GM18499 (cell line): ENCODE measurements around the gene PITPNC1.
A peak's percentile ranks its signal among the peaks of the same experiment; 100 is the strongest.
"Not testable (repeated sequence)": the region's sequence is repeated elsewhere in the genome, so short reads cannot be mapped to it uniquely, and the experiment has no call there.

ENCODE experiments used
- ATAC-seq: cut with Tn5 transposase; IDR thresholded peaks from one replicate; pipeline ENCODE4 v1.9.1; 2021; ENCODE audit warnings: moderate number of reproducible peaks; ENCODE audit not compliant: insufficient read depth, unreplicated experiment

The PITPNC1 gene

DNA sequence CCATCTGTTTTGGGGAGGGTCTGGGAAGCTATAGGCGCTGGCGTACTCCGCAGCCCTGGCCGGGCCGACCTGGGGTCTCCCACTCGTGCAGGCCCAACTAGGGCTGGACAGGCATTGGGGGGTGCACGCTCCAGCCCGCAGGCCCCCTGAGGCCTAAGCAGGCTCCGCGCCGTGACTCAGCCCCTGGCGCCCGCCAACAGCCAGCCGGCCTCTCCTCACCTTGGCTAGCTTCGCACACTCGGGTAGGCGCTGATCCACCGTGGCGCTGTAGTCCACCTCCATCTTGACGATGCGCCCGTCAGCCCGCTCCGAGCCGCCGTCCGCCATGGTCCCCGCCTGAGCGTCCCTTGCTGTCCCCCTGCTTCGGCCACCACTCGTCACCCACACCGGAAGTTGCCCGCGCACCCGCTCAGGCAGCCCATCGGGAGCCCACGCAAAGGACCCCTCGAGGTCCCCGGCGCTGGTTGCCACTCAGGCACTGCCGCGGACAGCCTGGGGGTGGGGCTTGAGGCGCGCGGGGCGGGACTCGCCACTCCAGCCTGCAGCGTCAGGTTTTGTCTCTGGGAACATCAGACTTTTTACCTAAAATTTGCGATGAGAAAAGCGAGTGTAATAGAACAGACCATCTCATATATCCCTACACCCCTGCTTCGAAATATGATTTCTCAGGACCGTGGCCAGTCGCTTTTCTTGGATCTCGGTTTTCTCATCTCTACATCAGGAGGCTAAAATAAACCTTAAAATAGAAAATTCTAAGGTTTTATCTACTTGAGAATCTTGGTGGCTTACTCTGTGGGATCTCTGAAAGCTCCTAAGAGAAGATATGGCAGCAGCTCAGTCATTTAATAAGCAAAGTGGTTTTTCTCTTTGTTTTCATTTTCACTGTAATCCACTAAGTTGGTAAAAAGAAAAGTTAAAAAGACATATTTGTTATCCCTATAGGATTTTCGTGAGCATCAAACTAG is 10.6 kb upstream of the PITPNC1 start, which contains the start of gene PSMD12:
Gene PSMD12, minus strand, starts transcription at position 385 of the 965 bp plus-strand sequence. Its CDS starts 58 bp downstream, at position 327.
- ATAC-seq, result peak; percentile 67

DNA sequence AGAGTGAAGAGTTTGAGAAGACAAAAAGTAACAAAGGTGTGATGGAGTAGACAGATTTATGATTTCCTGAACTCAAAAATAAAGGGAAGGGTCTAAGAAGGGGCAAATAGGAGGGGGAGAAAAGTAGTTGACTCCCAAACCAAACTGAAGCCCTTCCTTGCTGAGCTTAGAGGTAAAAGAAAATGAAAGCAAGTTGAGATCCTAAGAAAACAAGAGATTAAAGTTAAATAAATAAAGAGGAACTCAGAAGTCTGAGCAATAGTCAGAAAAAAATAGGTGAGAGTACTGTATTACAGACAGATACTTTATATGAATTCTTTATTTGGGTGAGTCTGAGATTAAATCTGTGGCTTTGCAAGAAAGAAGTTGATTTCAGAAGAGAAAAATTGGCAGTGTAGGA is 7.4 kb upstream of the PITPNC1 start:
- no peak for ATAC-seq

DNA sequence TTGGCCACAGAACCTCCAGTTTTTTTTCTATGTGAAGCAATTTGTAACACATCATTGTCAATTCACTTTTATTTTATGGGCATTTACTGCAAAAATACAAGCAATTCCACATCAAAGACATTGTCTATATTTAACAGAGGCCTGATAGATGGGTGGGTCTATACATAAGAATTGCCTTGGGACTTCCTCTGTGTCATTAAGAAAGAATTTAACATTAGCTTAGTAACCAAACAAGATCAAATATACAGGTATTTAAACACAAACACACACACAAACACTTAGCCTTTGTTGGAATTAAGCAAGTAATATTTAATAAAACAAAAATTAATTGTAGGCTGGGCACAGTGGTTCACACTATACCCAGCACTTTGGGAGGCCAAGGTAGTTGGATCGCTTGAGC is 4.3 kb upstream of the PITPNC1 start:
- ATAC-seq, result no peak

DNA sequence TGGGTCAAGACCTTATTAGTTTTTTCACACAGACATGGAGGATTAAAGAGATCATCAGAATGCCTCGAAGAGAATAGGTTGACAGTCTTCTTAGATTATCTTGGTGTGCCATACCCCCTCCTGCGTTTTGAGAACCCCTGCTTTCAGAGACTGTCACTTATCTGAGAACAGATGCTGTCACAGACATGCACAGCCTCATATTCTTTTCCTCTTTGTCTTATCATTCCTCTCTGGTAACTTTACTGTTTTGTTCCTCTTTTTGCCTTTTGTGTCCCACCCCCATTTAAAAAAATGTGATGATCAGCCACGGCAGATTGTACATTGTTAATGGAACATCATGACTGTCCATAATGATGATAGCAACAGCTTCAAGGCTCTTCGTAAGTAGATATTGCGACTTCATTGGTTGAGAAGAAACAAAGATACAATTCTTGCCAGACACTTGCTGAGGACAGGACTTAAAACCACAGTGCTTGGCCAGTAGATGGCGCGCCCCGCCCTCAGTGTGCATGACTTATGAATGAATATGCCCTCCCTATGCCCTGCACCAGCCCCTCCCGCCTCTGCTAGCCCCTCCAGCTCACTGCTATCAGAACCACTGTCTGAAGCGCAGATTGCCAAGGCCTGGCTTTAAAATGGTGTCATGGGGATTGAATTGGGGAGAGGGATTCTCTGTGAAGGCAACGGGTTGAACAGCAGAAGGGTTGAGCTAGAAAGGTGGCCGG is 2.6 kb upstream of the PITPNC1 start:
- ATAC-seq, result no peak

- no peak for ATAC-seq
Measured at GRCh38 chr17:67375054-67375427, 2.0 kb upstream of the PITPNC1 start.

GRCh38 chr17:67375716-67376115 is 1.4 kb upstream of the PITPNC1 start:
- ATAC-seq, result no peak

DNA sequence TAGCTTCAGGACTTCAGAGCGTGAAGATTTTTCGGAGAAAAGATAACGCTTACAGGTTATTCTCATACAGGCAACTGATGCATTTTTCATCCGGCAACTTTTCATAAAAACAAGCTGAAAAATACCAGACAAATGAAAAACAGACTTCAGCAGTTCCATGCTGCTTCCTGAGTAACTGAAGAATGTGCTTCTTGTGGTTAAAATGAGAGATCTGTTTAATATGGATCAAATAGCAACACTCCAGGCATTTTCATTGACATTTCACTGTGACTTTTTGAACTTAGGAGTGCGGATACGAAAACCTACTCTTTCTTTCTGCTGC is 705 bp upstream of the PITPNC1 start:
- no peak for ATAC-seq

DNA sequence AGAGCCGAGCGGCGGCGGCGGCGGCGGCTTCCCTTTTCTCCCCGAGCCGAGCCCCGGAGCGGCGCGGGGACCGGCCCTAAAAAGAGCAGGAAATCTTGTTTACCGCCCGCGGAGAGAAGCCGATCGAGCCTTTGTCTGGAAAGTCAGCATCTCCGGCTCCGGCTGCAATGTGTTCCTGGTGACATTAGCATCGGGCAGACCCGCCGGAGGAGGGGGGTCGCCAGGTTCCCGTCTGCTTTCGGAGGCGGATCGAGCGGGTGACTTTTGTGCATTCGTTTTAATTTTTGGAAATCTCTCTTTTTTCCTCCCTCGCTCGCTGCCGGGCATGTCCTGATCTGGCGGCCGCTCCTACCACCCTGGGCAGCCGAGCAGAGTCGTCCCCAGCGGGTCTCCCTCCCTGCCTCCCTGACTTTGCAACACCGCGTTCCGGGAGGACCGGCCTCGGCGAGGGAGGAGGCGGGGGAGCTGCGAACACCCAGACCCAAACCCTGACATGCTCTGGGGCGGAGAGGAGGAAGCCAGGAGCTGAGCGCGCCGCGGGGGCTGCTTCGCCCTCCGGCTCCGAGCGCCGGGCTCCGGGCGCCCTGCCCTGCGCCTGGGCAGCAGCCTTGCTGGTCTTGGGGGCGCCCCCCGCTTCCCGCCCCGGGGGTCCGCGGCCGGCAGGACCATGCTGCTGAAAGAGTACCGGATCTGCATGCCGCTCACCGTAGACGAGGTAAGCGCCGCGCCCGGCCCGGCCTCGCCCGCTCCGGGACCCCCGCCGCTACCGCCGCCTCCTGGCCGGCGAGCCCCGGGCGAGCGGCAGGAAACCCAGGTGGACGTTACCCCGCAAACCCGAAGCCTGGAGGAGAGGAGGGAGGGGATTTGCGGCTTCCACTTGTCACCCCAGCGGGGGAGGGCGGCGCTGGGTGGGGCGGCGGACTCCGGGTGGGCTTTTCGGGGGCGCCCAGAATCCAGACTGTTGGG is 690 bp downstream of the PITPNC1 start:
- ATAC-seq, result peak; percentile 9

GRCh38 chr17:67378454-67379250 is 1.6 kb downstream of the PITPNC1 start:
- no peak for ATAC-seq

GRCh38 chr17:67379251-67379630 is 2.2 kb downstream of the PITPNC1 start:
- no peak for ATAC-seq

GRCh38 chr17:67381929-67382257 is 4.8 kb downstream of the PITPNC1 start:
- ATAC-seq, result no peak

DNA sequence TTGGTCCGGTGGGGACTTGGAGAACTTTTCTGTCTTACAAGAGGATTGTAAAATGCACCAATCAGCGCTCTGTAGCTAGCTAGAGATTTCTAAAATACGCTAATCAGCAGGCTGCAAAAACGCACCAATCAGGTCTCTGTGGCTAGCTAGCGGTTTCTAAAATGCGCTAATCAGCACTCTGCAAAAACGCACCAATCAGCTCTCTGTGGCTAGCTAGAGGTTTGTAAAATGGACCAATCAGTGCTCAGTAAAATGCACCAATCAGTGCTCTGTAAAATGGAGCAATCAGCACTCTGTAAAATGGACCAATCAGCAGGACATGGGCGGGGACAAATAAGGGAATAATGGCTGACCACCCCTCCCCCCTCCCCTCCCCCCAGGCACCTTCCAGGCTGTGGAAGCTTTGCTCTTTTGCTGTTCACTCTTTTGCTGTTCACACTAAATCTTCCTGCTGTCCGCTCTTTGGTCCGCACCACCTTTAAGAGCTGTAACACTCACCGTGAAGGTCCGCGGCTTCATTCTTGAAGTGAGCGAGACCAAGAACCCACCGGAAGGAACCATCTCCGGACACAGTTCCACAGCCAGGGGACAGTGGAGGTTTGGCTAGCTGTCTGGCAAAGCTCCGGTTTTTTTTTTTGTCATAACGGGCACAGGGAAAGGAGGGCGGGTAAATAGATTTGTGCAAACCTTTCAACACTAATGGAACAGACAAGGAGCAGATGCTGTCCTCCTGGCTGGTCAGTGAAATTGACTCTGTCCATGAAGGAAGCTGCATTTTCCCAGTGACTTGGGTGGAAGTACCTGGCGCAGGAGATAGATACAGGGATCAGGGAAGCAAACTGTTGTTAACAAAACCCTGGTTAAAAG is 8.3 kb downstream of the PITPNC1 start:
- no peak for ATAC-seq

GRCh38 chr17:67386965-67387551 is 10.0 kb downstream of the PITPNC1 start:
- ATAC-seq, result no peak

- not testable (repeated sequence) for ATAC-seq
Measured at GRCh38 chr17:67388536-67388935, 11.5 kb downstream of the PITPNC1 start.

DNA sequence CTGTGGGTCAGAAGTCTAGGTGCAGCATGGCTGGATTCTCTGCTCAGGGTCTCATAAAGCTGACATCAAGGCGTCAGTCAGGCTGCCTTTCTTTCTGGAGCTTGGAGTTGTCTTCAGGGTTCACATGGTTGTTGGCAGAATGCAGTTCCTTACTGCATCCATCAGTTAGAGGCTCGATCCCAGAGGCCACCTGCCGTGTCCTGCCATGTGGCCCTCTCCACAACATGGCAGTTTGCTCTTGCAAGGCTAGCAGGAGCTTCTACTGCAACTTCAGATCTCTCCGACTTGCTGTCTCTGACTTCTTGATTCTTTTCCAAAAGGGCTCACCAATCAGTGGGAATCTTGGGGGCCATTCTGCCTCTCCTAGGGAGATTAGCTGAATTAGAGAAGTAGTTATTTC is 11.9 kb downstream of the PITPNC1 start:
- no peak for ATAC-seq

- no peak for ATAC-seq
Measured at GRCh38 chr17:67390006-67390645, 13.0 kb downstream of the PITPNC1 start.

- ATAC-seq, result peak; percentile 71
Measured at GRCh38 chr17:67390646-67391361, 13.7 kb downstream of the PITPNC1 start.
